OCI-LY7 (cell line): ENCODE data around the gene ATP2C2. TPM values are rescaled to one million over a fixed set of nuclear protein-coding genes. Genes with fewer than 3 reads are reported as not detected.

Source experiments
- BruUV-seq: library from RNA; stranded (reverse); fragments of 400-500 nt; replicated peaks from 2 replicates; lab custom pipeline; 2021; lab: Mats Ljungman, UMichigan
- CTCF ChIA-PET: fragments of 300-600 bp; sonication (Branson Sonifier 250); formaldehyde crosslinking; loops from one replicate; lab custom pipeline; 2022; ENCODE audit warnings: antibody characterized with exemption; ENCODE audit not compliant: unreplicated experiment; lab: Charles Lee
- POLR2A ChIA-PET: fragments of 300-600 bp; sonication (Branson Sonifier 250); formaldehyde crosslinking; loops from one replicate; lab custom pipeline; 2022; ENCODE audit warnings: antibody characterized with exemption; lab: Charles Lee
- DNase-seq: peaks from one replicate; pipeline ENCODE4 v3.0.0-alpha.2; 2015; ENCODE audit warnings: low spot score
- H2AFZ ChIP-seq: fragments of 200-600 bp; sonication (generic), shearing (Covaris generic); 2 replicates; pipeline ENCODE4 v1.6.1; 2014; ENCODE audit warnings: mild to moderate bottlenecking, antibody characterized with exemption, low read length, moderate library complexity
- H3K27ac ChIP-seq: fragments of 200-600 bp; sonication (generic); 2 replicates; pipeline ENCODE4 v1.5.1; 2014; ENCODE audit warnings: mixed run types, low read depth, mild to moderate bottlenecking, moderate library complexity, low read length, inconsistent platforms; ENCODE audit not compliant: poor library complexity, severe bottlenecking
- H3K36me3 ChIP-seq: fragments of 200-600 bp; sonication (generic); 2 replicates; pipeline ENCODE4 v1.6.1; 2014; ENCODE audit warnings: mild to moderate bottlenecking, antibody characterized with exemption, low read length, moderate library complexity, mixed read lengths; ENCODE audit not compliant: insufficient read depth
- H3K4me1 ChIP-seq: fragments of 200-600 bp; sonication (generic); 2 replicates; pipeline ENCODE4 v1.5.1; 2014; ENCODE audit warnings: mild to moderate bottlenecking, low read length; ENCODE audit not compliant: insufficient read depth, poor library complexity, severe bottlenecking
- H3K4me2 ChIP-seq: fragments of 200-600 bp; sonication (generic); 2 replicates; pipeline ENCODE4 v1.6.1; 2014; ENCODE audit warnings: mild to moderate bottlenecking, low read length
- H3K4me3 ChIP-seq: fragments of 200-600 bp; sonication (generic); 2 replicates; pipeline ENCODE4 v1.5.1; 2014; ENCODE audit warnings: mild to moderate bottlenecking, low read depth, low read length; ENCODE audit not compliant: poor library complexity, severe bottlenecking
- H3K79me2 ChIP-seq: fragments of 200-600 bp; sonication (generic); 2 replicates; pipeline ENCODE4 v1.6.1; 2016; ENCODE audit warnings: low read depth, mild to moderate bottlenecking, low read length, moderate library complexity, mixed read lengths; ENCODE audit not compliant: insufficient read depth
- H3K9me2 ChIP-seq: fragments of 200-600 bp; sonication (generic); 2 replicates; pipeline ENCODE4 v1.6.1; 2016; ENCODE audit warnings: mild to moderate bottlenecking, low read length, mixed read lengths; ENCODE audit not compliant: insufficient read depth
- H3K9me3 ChIP-seq: fragments of 200-600 bp; sonication (generic); 2 replicates; pipeline ENCODE4 v1.6.1; 2014; ENCODE audit warnings: mild to moderate bottlenecking, mixed run types, low read length, mixed read lengths
- H4K20me1 ChIP-seq: fragments of 200-600 bp; sonication (generic); 2 replicates; pipeline ENCODE4 v1.6.1; 2014; ENCODE audit warnings: mild to moderate bottlenecking, antibody characterized with exemption, low read length, moderate library complexity, mixed read lengths; ENCODE audit not compliant: insufficient read depth
- CTCF ChIP-seq: fragments of 200-600 bp; sonication (generic); conservative IDR thresholded peaks from 2 replicates; pipeline ENCODE4 v1.5.1; 2014; ENCODE audit warnings: mild to moderate bottlenecking, antibody characterized with exemption, low read length, moderate library complexity, mixed read lengths
- EZH2phosphoT487 ChIP-seq: fragments of 200-600 bp; sonication (generic); IDR thresholded peaks from 2 replicates; pipeline ENCODE4 v1.6.1; 2018; ENCODE audit warnings: low read depth, borderline replicate concordance, mild to moderate bottlenecking, mixed run types, antibody characterized with exemption, low read length, moderate library complexity, mixed read lengths
- intact Hi-C: fragments of 100-400 bp; cut with micrococcal nuclease; formaldehyde crosslinking; loops from one replicate; pipeline ENCODE4 v1.10.0; 2022; ENCODE audit not compliant: unreplicated experiment
- total RNA-seq, 2 experiments: library from RNA; depleted of rRNA in 1 of 2; stranded (reverse); fragments of >200 nt in 1 of 2; shearing (Covaris generic) in 1 of 2; gene quantifications; 2 replicates each; pipeline ENCODE4 v1.2.3, GENCODE V29; 2014 to 2022

ATP2C2 gene
- total RNA-seq, 2 experiments from 2014 or later: 0.66 TPM; not detected in 1

- no peaks in the 10 kb centered on the region for H3K9me3 ChIP-seq
- no peak overlapping the region for H3K4me3 ChIP-seq
- H3K4me1 ChIP-seq: no peaks in the 10 kb centered on the region
- BruUV-seq: no TSS peak
- ChIA-PET POLR2A (no interaction called here), CTCF (no interaction called here)
- no peaks in the 10 kb centered on the region for H3K9me2 ChIP-seq
- no peak overlapping the region for H2AFZ ChIP-seq
- intact Hi-C loops: no loop called here
- no peaks in the 10 kb centered on the region for H4K20me1 ChIP-seq
- H3K4me2 ChIP-seq: no peak overlapping the region
- no peaks in the 10 kb centered on the region for H3K36me3 ChIP-seq
- TF ChIP-seq CTCF (no peak), EZH2phosphoT487 (no peak)
- no peak overlapping the region for H3K27ac ChIP-seq
- DNase-seq: no peak
- H3K79me2 ChIP-seq: no peaks in the 10 kb centered on the region
These were observed 47.8 kb upstream of the ATP2C2 start for GRCh38 chr16:84320511-84320910.

GRCh38 chr16:84321932-84322331 is 46.4 kb upstream of the ATP2C2 start:
- Histone ChIP-seq H3K4me1 (no peaks in the 10 kb centered on the region), H4K20me1 (no peaks in the 10 kb centered on the region), H3K27ac (no peak overlapping the region), H3K9me2 (no peaks in the 10 kb centered on the region), H3K36me3 (no peaks in the 10 kb centered on the region), H3K9me3 (no peaks in the 10 kb centered on the region), H3K79me2 (no peaks in the 10 kb centered on the region), H2AFZ (no peak overlapping the region), H3K4me3 (no peak overlapping the region), H3K4me2 (no peak overlapping the region)
- BruUV-seq: no TSS peak
- POLR2A ChIA-PET: interaction anchor here (0.6 kb wide), 1 partner anchor 1480 kb away, joined by 3 read pairs; no protein-coding TSS in a partner anchor
- intact Hi-C loops: no loop called here
- DNase-seq: no peak
- CTCF ChIA-PET: no interaction called here
- TF ChIP-seq EZH2phosphoT487: no peak
- no peak for TF ChIP-seq CTCF

- Histone ChIP-seq H3K79me2 (no peaks in the 10 kb centered on the region), H3K9me2 (no peaks in the 10 kb centered on the region), H3K27ac (no peak overlapping the region), H3K4me3 (no peak overlapping the region), H3K4me1 (no peaks in the 10 kb centered on the region), H3K36me3 (no peaks in the 10 kb centered on the region), H3K4me2 (no peak overlapping the region), H3K9me3 (no peaks in the 10 kb centered on the region), H4K20me1 (no peaks in the 10 kb centered on the region), H2AFZ (no peak overlapping the region)
- ChIA-PET CTCF (no interaction called here), POLR2A (interaction anchor here (0.6 kb wide), 1 partner anchor 13 kb away, joined by 3 read pairs; no protein-coding TSS in a partner anchor)
- TF ChIP-seq CTCF (no peak), EZH2phosphoT487 (no peak)
- intact Hi-C loops: no loop called here
- no peak for DNase-seq
- no TSS peak for BruUV-seq
These were observed 45.6 kb upstream of the ATP2C2 start for GRCh38 chr16:84322749-84323148.
